Tibial artery (tissue), 4 donors: ENCODE measurements around the gene UBAP1L.

Source experiments
- DNase-seq, 2 donors: peaks; one replicate each; pipeline ENCODE4 v3.0.0-alpha.2; 2019
- H3K27ac ChIP-seq, 2 donors: fragments of 200-600 bp; sonication (generic) in 1 of 2; 1 replicate in 1 of 2; 2 replicates in 1 of 2; pipeline ENCODE4 v1.5.1; 2018 to 2019; ENCODE audit warnings: mild to moderate bottlenecking in 1 of 2
- H3K27me3 ChIP-seq, 2 donors: fragments of 200-600 bp; sonication (generic) in 1 of 2; one replicate each; pipeline versions ENCODE4 v1.5.1 to v1.6.0; 2016 to 2019
- H3K36me3 ChIP-seq, 3 donors: fragments of 200-600 bp; sonication (generic) in 2 of 3; one replicate each; pipeline ENCODE4 v1.5.1; 2016 to 2019; ENCODE audit warnings: mild to moderate bottlenecking in 2 of 3
- H3K4me1 ChIP-seq, 4 donors: fragments of 200-600 bp; sonication (generic) in 2 of 4; 1 replicate in 3 of 4; 2 replicates in 1 of 4; pipeline ENCODE4 v1.5.1; 2016 to 2019
- H3K4me3 ChIP-seq, 2 donors: fragments of 200-600 bp; sonication (generic) in 1 of 2; 1 replicate in 1 of 2; 2 replicates in 1 of 2; pipeline ENCODE4 v1.5.1; 2018 to 2019; ENCODE audit warnings: mild to moderate bottlenecking in 2 of 2
- H3K9me3 ChIP-seq, 3 donors: fragments of 200-600 bp; sonication (generic) in 1 of 3; one replicate each; pipeline ENCODE4 v1.5.1; 2016 to 2019
- intact Hi-C: fragments of 100-400 bp; cut with DNase I; formaldehyde crosslinking; loops from one replicate; pipeline ENCODE4 v1.15.0; 2023; ENCODE audit warnings: low total_unique reads
- TF ChIP-seq, protein P1 (sequence below), 2 experiments: fragments of 200-600 bp in 1 of 2; fragments of 450-650 bp in 1 of 2; IDR thresholded peaks; one replicate each; pipeline ENCODE4 v1.5.1; 2017 to 2019; ENCODE audit warnings: antibody characterized with exemption in 2 of 2, mild to moderate bottlenecking in 1 of 2, moderate library complexity in 1 of 2

Gene UBAP1L

DNA sequence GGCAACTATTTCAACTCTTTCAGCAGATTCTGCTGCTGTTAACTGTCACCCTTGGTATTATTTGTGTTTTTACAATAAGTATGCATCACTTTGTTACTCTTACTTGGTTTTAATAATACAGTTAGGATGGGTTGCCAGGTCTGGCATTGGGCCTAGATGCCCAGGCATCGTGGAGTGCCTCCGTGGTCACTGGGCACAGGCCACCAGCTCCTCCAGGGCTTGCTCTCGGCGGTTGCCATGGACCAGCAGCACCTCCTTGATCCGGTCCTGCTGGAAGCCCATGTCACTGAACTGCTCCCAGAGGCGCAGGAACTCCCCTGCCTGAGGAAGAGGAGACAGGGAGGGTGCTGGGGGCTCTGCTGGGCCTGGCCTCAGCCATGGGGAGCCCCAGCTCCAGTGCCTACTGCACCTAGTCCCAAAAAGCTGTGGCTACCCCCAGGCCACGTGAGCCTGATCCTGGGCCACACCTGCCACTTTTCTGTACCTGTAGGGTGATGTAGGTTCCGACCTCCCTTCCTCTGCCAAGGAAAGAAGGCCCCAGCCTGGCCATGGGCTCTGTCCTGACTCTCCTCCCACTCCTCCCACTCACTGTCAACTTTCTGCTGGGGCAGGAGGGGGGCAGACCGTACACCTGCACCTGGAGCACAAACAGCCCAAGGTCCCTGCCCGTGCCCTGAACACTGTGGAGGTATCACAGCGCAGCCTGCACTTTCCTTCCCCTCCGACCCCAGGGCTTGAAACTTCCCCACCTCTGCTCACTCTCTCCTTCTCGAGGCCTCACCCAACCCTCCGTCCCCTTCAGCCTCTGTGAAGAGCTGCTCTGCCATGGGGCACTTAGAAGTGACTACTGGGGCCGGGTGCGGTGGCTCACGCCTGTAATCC, 21.8 kb downstream of the UBAP1L start:
- Histone ChIP-seq H3K4me3 (no peak overlapping the region), H3K27ac (peak overlapping the region; percentile 95 to 96), H3K4me1 (peaks cover 7 to 86% (median 67%) of the 10 kb centered on the region in 4 donors), H3K27me3 (no peaks in the 10 kb centered on the region), H3K36me3 (peaks cover 1 to 14% (median 11%) of the 10 kb centered on the region in 3 donors), H3K9me3 (no peaks in the 10 kb centered on the region)
- peak in 1 of 2 donors; percentile 78 for DNase-seq
- TF ChIP-seq, protein P1, sequence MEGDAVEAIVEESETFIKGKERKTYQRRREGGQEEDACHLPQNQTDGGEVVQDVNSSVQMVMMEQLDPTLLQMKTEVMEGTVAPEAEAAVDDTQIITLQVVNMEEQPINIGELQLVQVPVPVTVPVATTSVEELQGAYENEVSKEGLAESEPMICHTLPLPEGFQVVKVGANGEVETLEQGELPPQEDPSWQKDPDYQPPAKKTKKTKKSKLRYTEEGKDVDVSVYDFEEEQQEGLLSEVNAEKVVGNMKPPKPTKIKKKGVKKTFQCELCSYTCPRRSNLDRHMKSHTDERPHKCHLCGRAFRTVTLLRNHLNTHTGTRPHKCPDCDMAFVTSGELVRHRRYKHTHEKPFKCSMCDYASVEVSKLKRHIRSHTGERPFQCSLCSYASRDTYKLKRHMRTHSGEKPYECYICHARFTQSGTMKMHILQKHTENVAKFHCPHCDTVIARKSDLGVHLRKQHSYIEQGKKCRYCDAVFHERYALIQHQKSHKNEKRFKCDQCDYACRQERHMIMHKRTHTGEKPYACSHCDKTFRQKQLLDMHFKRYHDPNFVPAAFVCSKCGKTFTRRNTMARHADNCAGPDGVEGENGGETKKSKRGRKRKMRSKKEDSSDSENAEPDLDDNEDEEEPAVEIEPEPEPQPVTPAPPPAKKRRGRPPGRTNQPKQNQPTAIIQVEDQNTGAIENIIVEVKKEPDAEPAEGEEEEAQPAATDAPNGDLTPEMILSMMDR (IDR thresholded peaks at IDR 0.05): no peak
- intact Hi-C loops: no loop called here

DNA sequence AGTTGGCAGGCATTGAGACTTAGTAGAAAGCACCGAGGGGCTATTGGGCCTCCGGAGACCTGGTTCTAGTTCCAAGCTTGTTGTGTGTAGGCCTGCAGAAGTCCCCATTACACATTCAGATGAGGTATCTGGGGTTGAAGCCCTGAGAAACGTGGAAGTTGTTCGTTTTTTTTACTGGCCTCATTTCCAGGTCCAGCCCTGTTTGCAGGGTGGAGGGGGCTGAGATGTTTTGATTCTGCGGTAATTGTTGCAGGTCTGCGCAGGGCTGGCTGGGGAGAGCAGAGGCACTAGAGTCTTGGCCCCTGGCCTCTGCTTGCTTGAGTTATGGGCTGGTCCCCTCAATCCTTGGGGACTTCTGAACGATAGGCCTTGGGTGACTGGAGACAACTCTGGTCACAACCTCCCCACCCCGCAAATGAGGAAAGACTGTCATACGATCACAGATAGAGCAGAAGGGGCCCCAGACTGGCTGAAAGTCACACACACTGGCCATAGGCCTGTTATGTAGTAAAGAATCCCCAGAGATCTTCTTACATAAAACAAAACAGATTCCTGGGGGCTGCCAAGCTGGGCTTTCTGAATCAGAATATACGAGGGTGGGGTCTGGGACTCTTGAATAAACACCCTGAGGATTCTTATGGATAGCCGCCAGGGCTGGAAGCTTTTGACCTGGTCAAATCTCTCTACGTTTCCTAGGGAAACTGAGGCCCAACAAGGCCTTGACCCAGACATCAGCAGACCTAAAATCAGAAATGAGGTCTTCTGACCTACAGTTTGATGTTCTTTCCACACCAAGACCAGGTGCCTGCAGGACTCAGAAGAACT, 22.8 kb downstream of the UBAP1L start:
- TF ChIP-seq, protein P1 (IDR thresholded peaks at IDR 0.05): no peak
- peaks cover 0 to 4% (median 1%) of the 10 kb centered on the region in 3 donors for H3K36me3 ChIP-seq
- peaks cover 7 to 94% (median 75%) of the 10 kb centered on the region in 4 donors for H3K4me1 ChIP-seq
- H3K4me3 ChIP-seq: no peak overlapping the region
- intact Hi-C loops: no loop called here
- no peaks in the 10 kb centered on the region for H3K9me3 ChIP-seq
- H3K27ac ChIP-seq: peak overlapping the region; percentile 95 to 96
- no peaks in the 10 kb centered on the region for H3K27me3 ChIP-seq
- peak in 1 of 2 donors; percentile 67 for DNase-seq

DNA sequence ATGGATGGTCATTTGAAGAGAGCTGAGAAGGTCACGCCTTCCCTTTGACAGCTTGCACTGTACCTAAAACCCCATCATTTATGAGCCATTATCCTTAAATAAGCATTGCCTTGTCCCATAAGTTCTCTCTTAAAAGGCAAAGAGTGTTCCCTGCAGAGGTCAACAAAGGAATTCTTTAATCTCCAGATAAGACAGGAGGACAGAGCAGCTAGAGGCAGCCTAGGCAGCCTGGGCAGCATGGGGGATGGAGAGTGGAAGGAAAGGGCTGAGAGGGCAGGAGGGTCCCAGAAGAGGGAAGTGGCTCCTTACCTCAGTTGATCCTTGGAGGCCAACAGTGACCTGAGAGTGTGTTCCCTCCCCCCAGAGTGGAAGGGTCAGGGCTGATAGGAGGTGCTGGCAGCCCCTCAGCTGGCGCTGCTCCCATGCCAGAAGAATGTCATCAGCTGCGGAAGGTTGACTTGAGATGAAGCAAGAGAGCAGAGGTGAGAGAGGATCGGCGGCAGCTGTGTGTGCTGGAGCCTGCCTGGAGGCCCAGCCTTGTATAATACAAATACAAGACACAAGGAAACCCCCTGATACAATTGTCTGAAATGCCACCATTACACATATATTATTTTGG, 25.7 kb downstream of the UBAP1L start:
- Histone ChIP-seq H3K4me3 (no peak overlapping the region), H3K27ac (peak overlapping the region; percentile 95 to 96), H3K36me3 (no peaks in the 10 kb centered on the region), H3K4me1 (peaks cover under 1 to 97% (median 83%) of the 10 kb centered on the region in 4 donors), H3K9me3 (no peaks in the 10 kb centered on the region), H3K27me3 (no peaks in the 10 kb centered on the region)
- peak in 1 of 2 donors; percentile 80 for DNase-seq
- intact Hi-C loops: no loop called here
- TF ChIP-seq, protein P1 (IDR thresholded peaks at IDR 0.05): no peak

DNA sequence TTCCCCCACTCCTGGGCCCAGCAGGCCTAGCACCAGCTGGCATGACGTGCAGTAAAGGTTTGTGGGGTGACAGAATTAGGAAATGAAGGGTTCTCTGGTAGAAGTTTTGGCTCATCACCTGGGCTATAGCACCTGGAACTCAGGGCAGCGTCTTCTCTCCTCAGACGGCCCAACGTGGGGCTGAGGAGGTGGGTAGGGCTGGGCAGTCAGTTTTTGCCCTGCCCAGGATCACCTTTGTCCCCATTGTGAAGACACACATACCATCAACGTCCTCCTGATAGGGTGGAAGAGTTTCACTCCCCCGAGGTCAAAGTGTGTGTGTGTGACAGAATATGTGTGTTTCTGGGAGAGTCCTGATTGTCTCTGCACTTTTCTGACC, 26.4 kb downstream of the UBAP1L start:
- no peak for DNase-seq
- H3K9me3 ChIP-seq: no peaks in the 10 kb centered on the region
- H3K36me3 ChIP-seq: no peaks in the 10 kb centered on the region
- TF ChIP-seq, protein P1 (IDR thresholded peaks at IDR 0.05): no peak
- intact Hi-C loops: no loop called here
- H3K4me3 ChIP-seq: no peak overlapping the region
- H3K27ac ChIP-seq: peak overlapping the region; percentile 95 to 96
- peaks cover 0 to 97% (median 84%) of the 10 kb centered on the region in 4 donors for H3K4me1 ChIP-seq
- no peaks in the 10 kb centered on the region for H3K27me3 ChIP-seq

DNA sequence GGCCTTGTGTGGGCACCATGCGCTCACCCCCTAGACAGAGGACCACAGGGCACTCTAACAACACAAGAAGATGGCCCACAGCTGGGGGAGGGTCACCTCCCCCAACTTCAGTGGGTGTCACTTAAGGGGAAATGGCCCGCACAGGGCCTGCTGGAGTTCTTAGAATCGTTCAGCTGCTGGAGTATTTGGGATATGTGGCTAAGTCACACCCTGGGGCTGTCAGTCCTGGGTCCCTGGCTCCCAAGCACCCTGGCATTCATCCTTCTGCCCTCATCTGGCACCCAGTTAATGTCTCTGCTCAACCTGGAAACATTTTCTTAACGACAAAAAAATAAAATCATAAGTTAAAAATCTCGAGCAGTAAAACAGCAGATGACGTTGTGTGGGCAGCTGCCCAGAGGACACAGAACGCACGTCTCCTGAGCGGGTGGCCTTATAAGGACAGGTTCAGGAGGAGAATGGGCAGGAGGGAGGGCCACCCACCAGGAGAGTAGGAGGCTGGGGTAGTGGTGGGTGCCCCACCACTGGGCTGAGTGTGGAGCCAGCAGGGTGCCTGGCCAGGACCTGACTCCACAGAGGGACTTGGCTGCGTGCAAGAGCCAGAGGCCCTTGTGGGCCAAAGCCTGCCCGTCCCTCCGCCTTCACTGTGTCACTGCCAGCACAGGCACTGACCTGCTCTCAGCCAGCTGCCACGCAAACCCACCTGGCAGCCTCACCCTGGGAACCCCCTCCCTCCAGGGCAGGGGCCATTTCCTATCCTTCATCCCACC, 26.9 kb downstream of the UBAP1L start:
- Histone ChIP-seq H3K27me3 (no peaks in the 10 kb centered on the region), H3K4me1 (peaks cover 0 to 97% (median 86%) of the 10 kb centered on the region in 4 donors), H3K27ac (peak overlapping the region; percentile 95 to 96), H3K4me3 (no peak overlapping the region), H3K9me3 (no peaks in the 10 kb centered on the region), H3K36me3 (no peaks in the 10 kb centered on the region)
- intact Hi-C loops: no loop called here
- TF ChIP-seq, protein P1 (IDR thresholded peaks at IDR 0.05): no peak
- peak; percentile 91 to 99 for DNase-seq
